GM12878 (cell line): ENCODE results near the gene MYH2. TPM values are rescaled to one million over a fixed set of nuclear protein-coding genes. Genes with fewer than 3 reads are reported as not detected.

ENCODE experiments used
- ATAC-seq: fragments of 200-7000 bp; cut with Tn5 transposase; 3 replicates; pipeline ENCODE4 v1.9.1; 2020; ENCODE audit warnings: mild to moderate bottlenecking, moderate library complexity
- BruUV-seq: library from RNA; stranded (reverse); fragments of 400-500 nt; replicated peaks from 2 replicates; lab custom pipeline; 2021; lab: Mats Ljungman, UMichigan
- CTCF ChIA-PET: fragments of 300-600 bp; sonication (Branson Sonifier 250); formaldehyde crosslinking; extraction: SDS; loops from one replicate; lab custom pipeline; 2021; ENCODE audit warnings: inconsistent platforms; lab: Yijun Ruan, JAX
- POLR2A ChIA-PET: fragments of 350-600 bp; formaldehyde crosslinking; extraction: SDS; loops from one replicate; lab custom pipeline; 2021; ENCODE audit warnings: inconsistent platforms; lab: Charles Lee
- RAD21 ChIA-PET: fragments of 300-600 bp; sonication (Branson Sonifier 250); formaldehyde crosslinking; loops from one replicate; lab custom pipeline; 2023; ENCODE audit warnings: antibody characterized with exemption; ENCODE audit not compliant: unreplicated experiment; lab: Charles Lee
- SMC1A ChIA-PET: fragments of 300-600 bp; sonication (Branson Sonifier 250); formaldehyde crosslinking; loops from one replicate; lab custom pipeline; 2023; ENCODE audit not compliant: unreplicated experiment, uncharacterized antibody; lab: Charles Lee
- DNase-seq: peaks from one replicate; pipeline ENCODE4 v3.0.0-alpha.2; 2011; ENCODE audit warnings: low read depth, low spot score
- FAIRE-seq: peaks from 3 replicates; lab custom pipeline; 2011; peaks lifted over from hg19 to GRCh38; lab: Jason Lieb, UNC
- H2AFZ ChIP-seq: 2 replicates; pipeline ENCODE4 v1.6.0; 2011; ENCODE audit warnings: low read depth, low read length, control low read depth; ENCODE audit not compliant: control insufficient read depth
- H3K27ac ChIP-seq: 2 replicates; pipeline ENCODE4 v1.5.1; 2011; ENCODE audit warnings: control low read depth; ENCODE audit not compliant: control insufficient read depth, insufficient read depth
- H3K27me3 ChIP-seq, 2 experiments: replicated peaks in 1 of 2; 2 replicates each; pipeline versions ENCODE4 v1.6.0 to v1.6.1; 2011; ENCODE audit warnings: low read length in 1 of 2; ENCODE audit not compliant: control insufficient read depth in 2 of 2, insufficient read depth in 2 of 2
- H3K36me3 ChIP-seq, 2 experiments: 2 replicates each; pipeline ENCODE4 v1.5.1; 2011; ENCODE audit warnings: low read length in 1 of 2; ENCODE audit not compliant: control insufficient read depth in 2 of 2, insufficient read depth in 2 of 2
- H3K4me1 ChIP-seq: 2 replicates; pipeline ENCODE4 v1.6.1; 2011; ENCODE audit warnings: mild to moderate bottlenecking, low read length, moderate library complexity, mixed read lengths; ENCODE audit not compliant: control insufficient read depth, insufficient read depth
- H3K4me2 ChIP-seq: 2 replicates; pipeline ENCODE4 v1.6.0; 2011; ENCODE audit warnings: control low read depth; ENCODE audit not compliant: control insufficient read depth, insufficient read depth
- H3K4me3 ChIP-seq: fragments of 200-600 bp; sonication (generic); 2 replicates; pipeline ENCODE4 v1.5.1; 2016
- H3K79me2 ChIP-seq: 2 replicates; pipeline ENCODE4 v1.6.0; 2011; ENCODE audit warnings: low read length; ENCODE audit not compliant: control insufficient read depth, insufficient read depth
- H3K9ac ChIP-seq: 2 replicates; pipeline ENCODE4 v1.8.0; 2011; ENCODE audit warnings: low read length, control low read depth, mixed read lengths; ENCODE audit not compliant: control insufficient read depth, insufficient read depth
- H3K9me3 ChIP-seq: replicated peaks from 3 replicates; pipeline ENCODE4 v1.5.1; 2011; ENCODE audit warnings: mild to moderate bottlenecking, low read length; ENCODE audit not compliant: control insufficient read depth, insufficient read depth
- H4K20me1 ChIP-seq: 2 replicates; pipeline ENCODE4 v1.6.0; 2011; ENCODE audit not compliant: control insufficient read depth, insufficient read depth
- ASH2L ChIP-seq: fragments of 300-600, 200-600 bp; sonication (generic); IDR thresholded peaks from 2 replicates; pipeline ENCODE4 v1.6.1; 2017; ENCODE audit warnings: low read depth, mild to moderate bottlenecking, borderline replicate concordance
- BACH1 ChIP-seq: fragments of 450-650 bp; IDR thresholded peaks from 2 replicates; pipeline ENCODE4 v1.6.1; 2017; ENCODE audit warnings: mild to moderate bottlenecking, borderline replicate concordance
- BCL11A ChIP-seq: IDR thresholded peaks from 2 replicates; pipeline ENCODE4 v1.6.1; 2011; ENCODE audit warnings: low read depth, low read length
- BHLHE40 ChIP-seq, 2 experiments: fragments of 450-650 bp in 1 of 2; IDR thresholded peaks; 2 replicates each; pipeline ENCODE4 v1.6.1; 2011 to 2017; ENCODE audit warnings: low read depth in 2 of 2, borderline replicate concordance in 1 of 2, improper control_type of control experiment in 1 of 2, low read length in 1 of 2, mild to moderate bottlenecking in 1 of 2
- BMI1 ChIP-seq: fragments of 450-650 bp; IDR thresholded peaks from 2 replicates; pipeline ENCODE4 v1.6.1; 2016; ENCODE audit warnings: mild to moderate bottlenecking, moderate library complexity, borderline replicate concordance
- CBFB ChIP-seq: IDR thresholded peaks from 2 replicates; pipeline ENCODE4 v1.6.1; 2016; ENCODE audit warnings: antibody characterized with exemption, low read depth
- ETV6 ChIP-seq, 2 experiments: fragments of 450-650 bp in 1 of 2; IDR thresholded peaks in 1 of 2; conservative IDR thresholded peaks in 1 of 2; 2 replicates each; pipeline ENCODE4 v1.6.1; 2014; ENCODE audit warnings: antibody characterized with exemption in 1 of 2, borderline replicate concordance in 1 of 2, low read depth in 1 of 2, mild to moderate bottlenecking in 1 of 2, moderate library complexity in 1 of 2
- HDAC6 ChIP-seq: fragments of 200-600 bp; sonication (generic); IDR thresholded peaks from one replicate; pipeline ENCODE4 v1.8.0; 2017; ENCODE audit warnings: antibody characterized with exemption; ENCODE audit not compliant: unreplicated experiment
- MTA3 ChIP-seq: IDR thresholded peaks from 2 replicates; pipeline ENCODE4 v1.6.1; 2012; ENCODE audit warnings: low read length, inconsistent platforms, borderline replicate concordance
- NFIC ChIP-seq: IDR thresholded peaks from 2 replicates; pipeline ENCODE4 v1.6.1; 2012; ENCODE audit warnings: low read depth, mild to moderate bottlenecking, inconsistent platforms, low read length, moderate library complexity
- NR2C2 ChIP-seq: IDR thresholded peaks from 2 replicates; pipeline ENCODE4 v1.6.1; 2011; ENCODE audit warnings: borderline replicate concordance, low read depth; ENCODE audit not compliant: control insufficient read depth, insufficient read length
- NR2F1 ChIP-seq: fragments of 450-650 bp; conservative IDR thresholded peaks from 2 replicates; pipeline ENCODE4 v1.6.1; 2017; ENCODE audit warnings: mild to moderate bottlenecking
- SIX5 ChIP-seq: IDR thresholded peaks from 2 replicates; pipeline ENCODE4 v1.6.1; 2011; ENCODE audit warnings: mild to moderate bottlenecking, low read depth, low read length, moderate library complexity; ENCODE audit not compliant: severe bottlenecking
- SMARCA5 ChIP-seq: fragments of 450-650 bp; IDR thresholded peaks from 2 replicates; pipeline ENCODE4 v1.6.1; 2017; ENCODE audit warnings: mild to moderate bottlenecking
- SRF ChIP-seq, 2 experiments: IDR thresholded peaks; 2 replicates each; pipeline ENCODE4 v1.6.1; 2011; ENCODE audit warnings: low read depth in 2 of 2, low read length in 2 of 2, mild to moderate bottlenecking in 1 of 2, moderate library complexity in 1 of 2
- TBL1XR1 ChIP-seq: IDR thresholded peaks from 2 replicates; pipeline ENCODE4 v1.6.1; 2012; ENCODE audit warnings: low read depth, low read length, improper control_type of control experiment
- ZNF274 ChIP-seq: IDR thresholded peaks from one replicate; pipeline ENCODE4 v1.8.0; 2011; ENCODE audit not compliant: insufficient read length, insufficient read depth
- WGBS: methylation state at CpG from one replicate; pipeline ENCODE4 v1.1.6; 2016; ENCODE audit warnings: low lambda C conversion rate; ENCODE audit not compliant: insufficient replicate concordance, insufficient coverage; ENCODE audit errors: missing lambda C conversion rate; 5-methylcytosine and 5-hydroxymethylcytosine counted together
- in situ Hi-C: fragments of 300-500 bp; cut with MboI; formaldehyde crosslinking; loops from 9 replicates; pipeline ENCODE4 v1.14.3; 2018; ENCODE audit warnings: mixed read lengths
- intact Hi-C: fragments of 100-400 bp; cut with micrococcal nuclease; formaldehyde crosslinking; loops from one replicate; pipeline ENCODE4 v1.14.2; 2022; ENCODE audit not compliant: unreplicated experiment
- polyA plus RNA-seq, 11 experiments: library from polyadenylated mRNA; depleted of rRNA in 4 of 11; unstranded in 6 of 11; stranded (reverse) in 5 of 11; fragments of >200 nt; fragmentation: Nextera tagmentation in 4 of 11; fragmentation: Illumina TruSeq in 1 of 11; extraction: Ambion mirVana in 4 of 11; extraction: Trizol in 1 of 11; gene quantifications; 1 replicate in 1 of 11; 2 replicates in 10 of 11; pipeline versions ENCODE4 v1.2.1 to v1.2.3, GENCODE V29; 2011 to 2016; ENCODE audit warnings: inconsistent platforms in 2 of 11, missing spikeins in 2 of 11, low read depth in 1 of 11
- total RNA-seq, 4 experiments: library from RNA; depleted of rRNA in 3 of 4; stranded (reverse); fragments of >200 nt in 3 of 4; fragmentation: Illumina TruSeq in 1 of 4; extraction: Trizol in 1 of 4; gene quantifications; 2 replicates each; pipeline versions ENCODE4 v1.2.1 to v1.2.3, GENCODE V29; 2013 to 2021

MYH2 gene
- total and polyA plus RNA-seq, 10 of the 15 experiments (the other 5 are each of a cell fraction or from before 2014, with no cell fraction given) = not detected

DNA sequence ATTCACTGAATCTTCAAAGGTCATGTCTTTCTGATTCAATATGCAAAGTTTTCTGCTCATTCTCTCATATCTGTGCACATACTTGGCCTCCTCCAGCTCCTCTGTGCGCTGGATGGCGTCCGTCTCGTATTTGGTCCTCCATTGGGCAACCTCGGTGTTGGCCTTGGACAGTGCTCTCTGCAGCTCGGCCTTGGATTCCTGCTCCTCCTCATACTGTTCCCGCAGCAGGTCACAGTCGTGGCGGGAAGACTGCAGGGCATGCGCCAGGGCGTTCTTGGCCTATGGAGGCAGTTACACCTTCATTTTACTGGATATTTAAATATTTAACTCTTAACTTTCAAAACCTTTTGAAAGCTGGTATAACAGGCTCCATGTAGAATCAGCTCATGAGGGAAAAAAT, 22.9 kb downstream of the MYH2 start:
- H4K20me1 ChIP-seq = no peaks in the 10 kb centered on the region
- CTCF ChIA-PET = no interaction called here
- ATAC-seq = no peak
- RAD21 ChIA-PET = no interaction called here
- no peaks in the 10 kb centered on the region; a peak in 1 of 4 replicates for H3K27me3 ChIP-seq
- no peak overlapping the region for H3K27ac ChIP-seq
- POLR2A ChIA-PET = no interaction called here
- no peaks in the 10 kb centered on the region for H3K4me1 ChIP-seq
- TF ChIP-seq BHLHE40 (IDR thresholded peaks at IDR 0.05; ENCODE audit: borderline replicate concordance in 1 of 2, low read depth in 2 of 2, low read length in 1 of 2) = no peak
- no peak for TF ChIP-seq NR2F1
- TF ChIP-seq TBL1XR1 = no peak
- TF ChIP-seq BACH1 = no peak
- no peak for TF ChIP-seq MTA3
- TF ChIP-seq SIX5 = no peak
- TF ChIP-seq BMI1 = no peak
- TF ChIP-seq NFIC = no peak
- TF ChIP-seq, all 136 proteins: peak for 0
- intact Hi-C loops = no loop called here
- DNase-seq (no peak), FAIRE-seq (no peak)
- SMC1A ChIA-PET = no interaction called here
- no peak overlapping the region for H3K4me2 ChIP-seq
- no peaks in the 10 kb centered on the region for H3K9me3 ChIP-seq
- H3K36me3 ChIP-seq = no peaks in the 10 kb centered on the region
- no peak overlapping the region for H3K9ac ChIP-seq
- in situ Hi-C loops = no loop called here
- no peak overlapping the region for H3K4me3 ChIP-seq
- H3K79me2 ChIP-seq = no peaks in the 10 kb centered on the region
- no peak overlapping the region for H2AFZ ChIP-seq
- WGBS = 32% methylated on average over 11 of the region's 11 CpGs
- BruUV-seq = no TSS peak

DNA sequence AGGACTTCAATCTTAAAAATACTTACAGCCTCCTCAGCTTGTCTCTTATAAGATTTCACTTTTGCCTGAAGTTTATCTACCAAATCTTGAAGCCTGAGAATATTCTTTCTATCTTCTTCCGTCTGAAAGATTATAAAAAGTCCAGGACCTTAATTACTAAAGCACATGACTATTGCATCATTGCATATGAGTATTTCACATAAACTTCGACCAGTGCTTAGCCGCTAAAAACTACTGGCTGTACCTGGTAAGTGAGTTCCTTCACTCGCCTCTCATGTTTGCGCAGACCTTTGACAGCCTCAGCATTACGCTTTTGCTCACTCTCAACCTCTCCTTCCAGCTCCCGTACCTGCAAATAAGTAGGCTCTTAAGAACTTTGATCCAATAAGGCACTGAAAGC, 26.4 kb downstream of the MYH2 start:
- intact Hi-C loops = no loop called here
- Histone ChIP-seq H3K36me3 (no peaks in the 10 kb centered on the region), H3K4me3 (no peak overlapping the region), H3K4me1 (no peaks in the 10 kb centered on the region), H3K9ac (no peak overlapping the region), H3K27ac (no peak overlapping the region), H4K20me1 (no peaks in the 10 kb centered on the region), H3K9me3 (no peaks in the 10 kb centered on the region), H3K27me3 (no peaks in the 10 kb centered on the region; a peak in 1 of 4 replicates), H3K4me2 (no peak overlapping the region), H2AFZ (no peak overlapping the region), H3K79me2 (no peaks in the 10 kb centered on the region)
- no peak for DNase-seq
- ChIA-PET CTCF (no interaction called here), POLR2A (no interaction called here), RAD21 (no interaction called here), SMC1A (interaction anchor here (1.2 kb wide), 1 partner anchor 14 kb away, joined by 3 read pairs; no protein-coding TSS in a partner anchor)
- no peak for FAIRE-seq
- in situ Hi-C loops = no loop called here
- 32% methylated on average over 7 of the region's 7 CpGs for WGBS
- BruUV-seq = no TSS peak
- no peak for ATAC-seq
- TF ChIP-seq HDAC6 (no peak), SMARCA5 (no peak), ASH2L (no peak), SIX5 (no peak), ZNF274 (no peak), CBFB (no peak), ETV6 (conservative IDR thresholded peaks at IDR 0.05 in 1 of 2, IDR thresholded peaks at IDR 0.05 in 1 of 2; ENCODE audit: borderline replicate concordance in 1 of 2, low read depth in 1 of 2) (no peak), SRF (IDR thresholded peaks at IDR 0.05; ENCODE audit: low read depth in 2 of 2, low read length in 2 of 2) (no peak), TBL1XR1 (no peak), NR2C2 (no peak), BCL11A (no peak)
